Mesenchymal stem cell (in vitro differentiated cells and primary cell): ENCODE data around the gene SELENOF. TPM values are rescaled to one million over a fixed set of nuclear protein-coding genes. Genes with fewer than 3 reads are reported as not detected.

Experiments used
- DNase-seq: peaks from one replicate; pipeline ENCODE4 v3.0.0-alpha.2; 2013
- H2AFZ ChIP-seq: one replicate; pipeline ENCODE4 v1.6.1; 2013; ENCODE audit warnings: low read depth, mild to moderate bottlenecking, control low read depth, inconsistent platforms, low read length, moderate library complexity
- H2AK5ac ChIP-seq: 2 replicates; pipeline ENCODE4 v1.6.1; 2013; ENCODE audit warnings: low read length, moderate library complexity, mild to moderate bottlenecking, inconsistent platforms; ENCODE audit not compliant: severe bottlenecking
- H2BK120ac ChIP-seq: one replicate; pipeline ENCODE4 v1.6.1; 2013; ENCODE audit warnings: low read depth, mild to moderate bottlenecking, inconsistent platforms, low read length, moderate library complexity
- H2BK12ac ChIP-seq, 2 experiments: one replicate each; pipeline ENCODE4 v1.6.1; 2013; ENCODE audit warnings: inconsistent platforms in 2 of 2, low read length in 2 of 2, mild to moderate bottlenecking in 2 of 2, moderate library complexity in 2 of 2, control low read depth in 1 of 2
- H2BK15ac ChIP-seq: one replicate; pipeline ENCODE4 v1.6.1; 2013; ENCODE audit warnings: mild to moderate bottlenecking, low read depth, inconsistent platforms; ENCODE audit not compliant: poor library complexity, severe bottlenecking
- H2BK5ac ChIP-seq: 2 replicates; pipeline ENCODE4 v1.6.1; 2013; ENCODE audit warnings: low read depth, mild to moderate bottlenecking, low read length, control low read depth, inconsistent platforms; ENCODE audit not compliant: poor library complexity, severe bottlenecking
- H3K14ac ChIP-seq, 2 experiments: one replicate each; pipeline ENCODE4 v1.6.1; 2013; ENCODE audit warnings: inconsistent platforms in 2 of 2, low read length in 2 of 2, control low read depth in 1 of 2, mild to moderate bottlenecking in 1 of 2, moderate library complexity in 1 of 2
- H3K18ac ChIP-seq, 2 experiments: one replicate each; pipeline ENCODE4 v1.6.1; 2013; ENCODE audit warnings: inconsistent platforms in 2 of 2, low read length in 2 of 2, control low read depth in 1 of 2, low read depth in 1 of 2, mild to moderate bottlenecking in 1 of 2
- H3K23ac ChIP-seq, 2 experiments: one replicate each; pipeline ENCODE4 v1.6.1; 2013; ENCODE audit warnings: inconsistent platforms in 2 of 2, low read length in 2 of 2, mild to moderate bottlenecking in 2 of 2, moderate library complexity in 2 of 2, control low read depth in 1 of 2
- H3K27ac ChIP-seq: 2 replicates; pipeline ENCODE4 v1.5.1; 2013; ENCODE audit warnings: mild to moderate bottlenecking, moderate library complexity, low read length, control low read depth, inconsistent platforms; ENCODE audit not compliant: poor library complexity, severe bottlenecking
- H3K27me3 ChIP-seq, 2 experiments: 2 replicates each; pipeline versions ENCODE4 v1.6.1 to v1.7.0; 2013; ENCODE audit warnings: low read length in 2 of 2, mild to moderate bottlenecking in 2 of 2, moderate library complexity in 2 of 2, control low read depth in 1 of 2, inconsistent platforms in 1 of 2; ENCODE audit not compliant: control insufficient read depth in 1 of 2, insufficient read depth in 1 of 2
- H3K36me3 ChIP-seq, 2 experiments: 2 replicates each; pipeline versions ENCODE4 v1.6.1 to v1.7.0; 2013; ENCODE audit warnings: low read length in 2 of 2, control low read depth in 1 of 2, inconsistent platforms in 1 of 2, low read depth in 1 of 2, mild to moderate bottlenecking in 1 of 2; ENCODE audit not compliant: insufficient read depth in 2 of 2, control insufficient read depth in 1 of 2
- H3K4ac ChIP-seq, 2 experiments: one replicate each; pipeline ENCODE4 v1.6.1; 2013; ENCODE audit warnings: inconsistent platforms in 2 of 2, low read length in 2 of 2, mild to moderate bottlenecking in 2 of 2, moderate library complexity in 2 of 2, control low read depth in 1 of 2, low read depth in 1 of 2
- H3K4me1 ChIP-seq: 2 replicates; pipeline ENCODE4 v1.6.1; 2013; ENCODE audit warnings: low read depth, low read length, control low read depth; ENCODE audit not compliant: control insufficient read depth, insufficient read depth
- H3K4me2 ChIP-seq: 2 replicates; pipeline ENCODE4 v1.6.1; 2013; ENCODE audit warnings: low read length, mild to moderate bottlenecking, inconsistent platforms; ENCODE audit not compliant: poor library complexity, severe bottlenecking
- H3K4me3 ChIP-seq, 2 experiments: 2 replicates each; pipeline versions ENCODE4 v1.5.1 to v1.7.0; 2013; ENCODE audit warnings: low read length in 2 of 2, mild to moderate bottlenecking in 2 of 2, control low read depth in 1 of 2, low read depth in 1 of 2; ENCODE audit not compliant: insufficient read depth in 1 of 2
- H3K79me1 ChIP-seq: replicated peaks from 2 replicates; pipeline ENCODE4 v1.6.1; 2013; ENCODE audit warnings: mild to moderate bottlenecking, control low read depth, low read length, inconsistent platforms; ENCODE audit not compliant: poor library complexity, severe bottlenecking
- H3K9ac ChIP-seq: 2 replicates; pipeline ENCODE4 v1.7.0; 2013; ENCODE audit warnings: mild to moderate bottlenecking, low read length, moderate library complexity
- H3K9me3 ChIP-seq: 2 replicates; pipeline ENCODE4 v1.7.0; 2013; ENCODE audit warnings: mild to moderate bottlenecking, low read length; ENCODE audit not compliant: control insufficient read depth
- H4K8ac ChIP-seq: one replicate; pipeline ENCODE4 v1.6.1; 2013; ENCODE audit warnings: inconsistent platforms, mild to moderate bottlenecking, low read length, moderate library complexity
- H4K91ac ChIP-seq: one replicate; pipeline ENCODE4 v1.6.1; 2013; ENCODE audit warnings: mild to moderate bottlenecking, low read length, inconsistent platforms
- WGBS: methylation state at CpG from one replicate; pipeline ENCODE4 v1.1.7; 2013; ENCODE audit warnings: mixed read lengths; 5-methylcytosine and 5-hydroxymethylcytosine counted together
- polyA plus RNA-seq, 2 experiments: library from polyadenylated mRNA; stranded (reverse); fragments of 200-250 nt; gene quantifications; one replicate each; pipeline ENCODE4 v1.2.3, GENCODE V29; 2013

The SELENOF gene
- polyA plus RNA-seq (2013, experiment 1 of 2) = 196 TPM
- polyA plus RNA-seq (2013, experiment 2 of 2) = 205 TPM

- Histone ChIP-seq H3K4ac (peak within 1 kb of the TSS; percentile 73 to 91), H4K91ac (peak within 1 kb of the TSS; percentile 85)
- WGBS = under 1% methylated on average over 44 of the region's 44 CpGs
Observed at GRCh38 chr1:86913896-86914600, at the start of gene SELENOF. SELENOF (minus strand) TSS chr1:86914126; CDS start chr1:86914111, 15 bp downstream.

GRCh38 chr1:86960548-86960947 is 46.6 kb upstream of the SELENOF start:
- Histone ChIP-seq H2AK5ac (no peak overlapping the region), H4K8ac (no peak overlapping the region), H3K79me1 (peaks cover 8% of the 10 kb centered on the region), H3K4me2 (no peak overlapping the region), H2BK12ac (no peak overlapping the region), H2BK120ac (no peak overlapping the region), H3K23ac (no peak overlapping the region), H3K9ac (no peak overlapping the region), H3K18ac (no peak overlapping the region), H3K4me1 (no peaks in the 10 kb centered on the region), H3K9me3 (no peaks in the 10 kb centered on the region), H4K91ac (no peak overlapping the region), H2AFZ (no peak overlapping the region), H3K4me3 (no peak overlapping the region), H2BK15ac (no peak overlapping the region), H3K27me3 (no peaks in the 10 kb centered on the region), H3K27ac (no peak overlapping the region), H3K4ac (no peak overlapping the region), H2BK5ac (no peak overlapping the region), H3K14ac (no peak overlapping the region), H3K36me3 (peaks cover 0 to 3% of the 10 kb centered on the region in 2 experiments)
- no peak for DNase-seq

More at GRCh38 chr1:86913896-86914600, at the start of gene SELENOF:
- H3K4me3 ChIP-seq = peak within 1 kb of the TSS; percentile 86 to 99
- H3K36me3 ChIP-seq = peaks cover 3 to 12% of the 10 kb centered on the region in 2 experiments
- peak; percentile 100 for DNase-seq
- peak within 1 kb of the TSS; percentile 92 for H2BK5ac ChIP-seq
- peak within 1 kb of the TSS; percentile 81 for H2AFZ ChIP-seq
- peak within 1 kb of the TSS in 1 of 2 experiments; percentile 99 for H3K23ac ChIP-seq
- H4K8ac ChIP-seq = peak within 1 kb of the TSS; percentile 94
- H2BK12ac ChIP-seq = no peak within 1 kb of the TSS
- no peaks in the 10 kb centered on the region for H3K9me3 ChIP-seq
- H3K27ac ChIP-seq = peak within 1 kb of the TSS; percentile 83
- H2AK5ac ChIP-seq = peak within 1 kb of the TSS; percentile 13
- peak within 1 kb of the TSS; percentile 62 to 95 for H3K14ac ChIP-seq
- H3K4me1 ChIP-seq = peaks cover 5% of the 10 kb centered on the region
- H3K79me1 ChIP-seq = peaks cover 3% of the 10 kb centered on the region
- peak within 1 kb of the TSS; percentile 99 for H2BK15ac ChIP-seq
- peak within 1 kb of the TSS; percentile 90 to 97 for H3K18ac ChIP-seq
- H2BK120ac ChIP-seq = peak within 1 kb of the TSS; percentile 82
- peak within 1 kb of the TSS; percentile 99 for H3K9ac ChIP-seq
- no peaks in the 10 kb centered on the region for H3K27me3 ChIP-seq
- peak within 1 kb of the TSS; percentile 91 for H3K4me2 ChIP-seq

GRCh38 chr1:86957221-86957620 is 43.3 kb upstream of the SELENOF start:
- Histone ChIP-seq H3K4me2 (no peak overlapping the region), H3K36me3 (peaks cover 0 to 3% of the 10 kb centered on the region in 2 experiments), H3K27me3 (no peaks in the 10 kb centered on the region), H2BK5ac (no peak overlapping the region), H4K8ac (no peak overlapping the region), H3K14ac (no peak overlapping the region), H3K79me1 (peaks cover 16% of the 10 kb centered on the region), H4K91ac (no peak overlapping the region), H3K9ac (no peak overlapping the region), H2BK120ac (no peak overlapping the region), H2AFZ (no peak overlapping the region), H3K9me3 (no peaks in the 10 kb centered on the region), H3K4me3 (no peak overlapping the region), H3K23ac (no peak overlapping the region), H2BK15ac (no peak overlapping the region), H3K27ac (no peak overlapping the region), H2BK12ac (no peak overlapping the region), H3K4me1 (no peaks in the 10 kb centered on the region), H3K18ac (no peak overlapping the region), H3K4ac (no peak overlapping the region), H2AK5ac (no peak overlapping the region)
- DNase-seq = peak; percentile 38

- Histone ChIP-seq H2AK5ac (no peak overlapping the region), H3K4ac (no peak overlapping the region), H2BK5ac (no peak overlapping the region), H3K79me1 (peaks cover 20% of the 10 kb centered on the region), H3K9me3 (no peaks in the 10 kb centered on the region), H3K4me1 (no peaks in the 10 kb centered on the region), H4K8ac (no peak overlapping the region), H3K18ac (no peak overlapping the region), H2BK15ac (no peak overlapping the region), H3K23ac (no peak overlapping the region), H3K27me3 (no peaks in the 10 kb centered on the region), H3K4me3 (no peak overlapping the region), H3K27ac (no peak overlapping the region), H3K36me3 (peaks cover 0 to 3% of the 10 kb centered on the region in 2 experiments), H3K9ac (no peak overlapping the region), H2BK120ac (no peak overlapping the region), H2BK12ac (no peak overlapping the region), H4K91ac (no peak overlapping the region), H2AFZ (no peak overlapping the region), H3K4me2 (no peak overlapping the region), H3K14ac (no peak overlapping the region)
- DNase-seq = no peak
Observed at GRCh38 chr1:86956221-86956620, 42.3 kb upstream of the SELENOF start.
